HG02759 (cell line): ENCODE results near the gene CEP85.
"Not testable (repeated sequence)": the region's sequence is repeated elsewhere in the genome, so short reads cannot be mapped to it uniquely, and the experiment has no call there.

Experiments
- ATAC-seq: cut with Tn5 transposase; IDR thresholded peaks from one replicate; pipeline ENCODE4 v1.9.1; 2021; ENCODE audit warnings: mild to moderate bottlenecking, moderate library complexity; ENCODE audit not compliant: unreplicated experiment

CEP85 gene

GRCh38 chr1:26224606-26225005 lies 9.4 kb upstream of the CEP85 start:
- no peak for ATAC-seq

DNA sequence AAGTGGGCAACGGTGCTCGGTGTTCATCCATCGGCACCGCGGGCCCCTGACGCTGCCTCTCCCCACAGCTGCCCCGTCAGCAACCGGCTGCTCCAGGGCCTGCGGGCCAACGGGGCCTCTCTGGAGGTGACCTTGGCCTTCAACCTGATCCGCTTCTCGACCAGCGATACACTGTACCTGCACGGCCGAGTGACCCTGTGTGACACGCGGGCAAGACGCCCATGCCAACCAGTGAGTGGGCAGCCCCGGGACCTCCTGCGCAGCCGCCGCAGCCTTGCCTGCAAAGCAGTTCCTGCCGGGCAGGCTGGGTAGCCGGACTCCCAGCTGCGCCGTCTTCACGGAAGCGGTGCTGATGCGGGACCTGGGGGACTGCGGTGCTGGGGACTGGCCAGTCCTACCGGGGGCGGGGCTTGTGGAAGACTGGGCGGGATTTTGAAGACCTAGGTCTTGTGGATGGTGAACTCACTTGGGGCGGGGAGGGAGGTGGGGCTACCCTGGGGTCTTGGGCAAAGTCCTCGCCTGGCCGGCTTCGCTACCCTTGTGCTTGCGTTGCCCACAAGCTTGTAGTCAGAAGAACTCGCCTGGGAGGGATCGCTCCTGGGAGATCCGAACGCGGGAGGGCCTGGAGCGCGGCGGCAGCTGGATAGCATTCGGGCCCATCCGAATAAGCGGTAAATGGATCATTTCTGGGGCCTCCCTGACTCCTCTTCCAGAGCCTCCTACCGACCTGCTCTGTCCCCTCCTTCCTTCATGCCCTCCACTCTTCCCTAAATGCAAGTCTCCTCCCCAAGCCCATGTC lies 8.8 kb upstream of the CEP85 start:
- ATAC-seq = no peak

- ATAC-seq = not testable (repeated sequence)
These were observed 3.3 kb upstream of the CEP85 start for GRCh38 chr1:26230682-26231081.

DNA sequence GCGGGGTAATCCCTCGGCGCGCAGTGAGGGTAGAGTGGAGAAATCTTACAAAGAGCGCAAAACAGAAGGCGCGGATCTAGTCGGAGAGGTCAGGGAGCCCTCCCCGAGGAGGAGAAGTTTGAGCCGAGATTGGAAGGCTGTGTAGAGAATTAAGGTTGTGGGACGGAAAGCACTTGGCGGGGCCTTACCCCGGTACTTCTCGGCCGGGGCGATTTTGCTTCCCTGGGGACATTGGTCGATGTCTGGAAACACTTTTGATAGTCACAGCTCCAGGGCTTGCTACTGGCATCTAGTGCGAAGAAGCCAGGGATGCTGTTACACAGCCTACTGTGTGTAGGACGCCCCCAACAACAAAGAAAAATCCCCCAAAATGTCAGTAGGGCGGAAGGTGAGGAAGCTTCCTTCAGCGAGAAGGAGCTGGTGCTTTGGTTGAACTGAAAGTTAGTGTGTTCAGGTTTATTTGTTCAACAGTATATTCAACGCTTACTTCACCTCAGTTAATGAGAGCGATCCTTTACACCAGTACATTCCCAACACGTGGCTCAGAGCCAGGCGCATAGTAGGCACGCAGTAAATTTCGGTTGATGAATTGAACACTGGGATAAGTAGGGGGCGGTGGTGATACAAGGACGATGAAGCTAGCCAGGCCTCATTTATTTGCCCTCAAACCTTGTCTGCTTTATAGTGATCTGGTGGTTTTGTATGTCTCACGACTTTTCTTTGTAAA lies 807 bp downstream of the CEP85 start:
- no peak for ATAC-seq

DNA sequence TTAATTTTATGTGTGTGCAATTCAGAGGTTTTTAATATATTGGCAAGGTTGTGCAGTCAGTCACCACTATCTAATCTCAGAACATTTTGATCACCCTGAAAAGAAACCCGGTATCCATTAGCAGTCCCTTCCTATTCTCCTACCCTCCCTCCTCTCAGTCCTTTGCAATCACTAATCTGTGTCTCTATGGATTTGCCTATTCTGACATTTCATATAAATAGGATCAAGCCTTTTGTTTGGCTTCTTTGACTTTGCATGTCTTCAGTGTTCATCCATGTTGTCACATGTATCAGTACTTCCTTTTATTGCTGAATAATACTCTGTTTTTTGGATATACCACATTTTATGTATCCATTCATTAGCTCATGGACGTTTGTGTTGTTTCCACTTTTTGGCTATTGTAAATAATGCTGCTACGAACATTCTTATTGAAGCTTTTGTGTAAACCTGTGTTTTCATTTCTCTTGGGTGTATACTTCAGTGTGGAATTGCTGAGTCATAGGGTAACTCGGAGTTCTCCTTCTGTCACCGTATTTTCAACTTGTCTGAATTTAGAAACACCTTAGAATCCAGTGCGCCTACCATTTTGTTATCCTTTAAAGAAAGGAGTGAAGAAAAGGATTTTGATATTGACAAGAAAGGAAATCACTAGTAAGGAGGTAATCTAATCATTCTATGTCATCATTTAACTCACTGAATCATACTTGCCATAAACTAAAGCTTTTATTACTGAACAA lies 3.4 kb downstream of the CEP85 start:
- no peak for ATAC-seq

DNA sequence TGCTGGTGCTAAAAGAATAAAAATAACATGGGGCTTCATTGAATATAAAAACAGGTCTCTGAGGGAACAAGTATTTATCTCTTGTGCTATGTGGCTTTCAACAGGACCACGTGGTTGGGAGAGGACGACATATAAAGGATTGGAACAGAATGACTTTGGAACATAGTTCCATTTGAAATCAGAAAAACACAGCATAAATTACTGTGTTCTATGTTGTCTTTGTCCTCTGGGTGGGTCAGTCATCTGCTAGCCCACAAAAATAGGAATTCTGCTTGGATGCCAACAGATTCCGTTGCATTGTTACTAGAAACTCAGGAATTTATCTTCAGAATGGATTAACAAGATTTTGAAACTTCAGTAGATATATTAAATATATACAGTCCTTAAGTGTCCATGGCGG lies 5.9 kb downstream of the CEP85 start:
- no peak for ATAC-seq

GRCh38 chr1:26252718-26253117 lies 18.7 kb downstream of the CEP85 start:
- no peak for ATAC-seq

DNA sequence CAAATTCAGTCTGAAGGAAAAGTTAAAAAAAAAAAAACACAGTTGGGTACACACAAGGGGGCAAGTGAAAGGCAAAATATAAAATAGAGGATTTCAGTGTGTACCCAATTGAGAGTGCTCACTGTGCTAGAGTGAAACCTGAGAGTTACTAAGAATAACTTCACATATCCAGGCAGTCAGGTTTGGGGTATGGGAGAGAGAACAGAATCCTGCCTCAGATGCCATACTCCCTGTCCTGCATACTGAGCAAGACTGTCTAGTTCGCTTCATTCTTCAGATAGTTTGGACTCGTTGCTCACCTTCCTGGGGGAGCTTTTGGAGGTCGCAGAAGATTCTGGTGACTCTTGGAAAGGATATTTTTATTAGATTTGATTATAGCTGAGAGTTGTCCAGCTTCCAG lies 20.4 kb downstream of the CEP85 start:
- ATAC-seq = no peak

- no peak for ATAC-seq
These were observed 23.2 kb downstream of the CEP85 start for GRCh38 chr1:26257222-26257621.

GRCh38 chr1:26259005-26259404 lies 25.0 kb downstream of the CEP85 start:
- no peak for ATAC-seq

DNA sequence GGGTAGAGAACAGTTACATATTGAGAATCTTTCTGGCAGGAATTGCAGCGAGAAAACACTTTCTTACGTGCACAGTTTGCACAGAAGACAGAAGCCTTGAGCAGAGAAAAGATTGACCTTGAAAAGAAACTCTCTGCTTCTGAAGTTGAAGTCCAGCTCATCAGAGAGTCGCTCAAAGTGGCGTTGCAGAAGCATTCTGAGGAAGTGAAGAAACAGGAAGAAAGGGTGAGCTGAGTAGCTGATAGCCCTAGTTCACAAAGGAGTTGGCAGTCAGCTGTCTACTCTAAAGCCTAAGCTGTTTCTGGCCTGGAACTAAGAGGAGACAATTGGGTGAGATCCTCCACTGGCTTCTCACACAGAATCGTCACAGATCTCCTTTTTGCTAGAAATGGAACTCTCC lies 25.6 kb downstream of the CEP85 start:
- ATAC-seq = no peak

- no peak for ATAC-seq
These were observed 29.2 kb downstream of the CEP85 start for GRCh38 chr1:26263212-26263611.

DNA sequence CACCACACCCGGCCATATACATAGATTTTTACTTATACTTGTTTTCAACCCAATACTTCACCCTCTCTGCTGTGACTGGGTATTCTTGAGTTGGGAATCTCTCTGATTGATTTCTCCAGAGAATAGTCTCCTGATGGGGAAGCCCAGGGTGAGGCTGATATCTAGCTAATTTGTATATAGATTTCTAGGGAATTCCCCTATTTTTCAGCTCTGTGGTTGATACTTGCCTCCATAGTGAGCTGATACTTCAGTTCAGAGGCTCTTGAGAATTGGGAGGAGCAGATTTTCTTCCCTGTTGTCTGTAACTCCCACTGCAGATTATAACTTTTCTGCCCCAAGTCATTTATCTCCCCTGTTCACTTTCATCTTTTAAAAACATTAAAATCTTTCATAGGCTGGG lies 31.4 kb downstream of the CEP85 start:
- no peak for ATAC-seq

GRCh38 chr1:26268290-26269197 lies 34.5 kb downstream of the CEP85 start:
- no peak for ATAC-seq

DNA sequence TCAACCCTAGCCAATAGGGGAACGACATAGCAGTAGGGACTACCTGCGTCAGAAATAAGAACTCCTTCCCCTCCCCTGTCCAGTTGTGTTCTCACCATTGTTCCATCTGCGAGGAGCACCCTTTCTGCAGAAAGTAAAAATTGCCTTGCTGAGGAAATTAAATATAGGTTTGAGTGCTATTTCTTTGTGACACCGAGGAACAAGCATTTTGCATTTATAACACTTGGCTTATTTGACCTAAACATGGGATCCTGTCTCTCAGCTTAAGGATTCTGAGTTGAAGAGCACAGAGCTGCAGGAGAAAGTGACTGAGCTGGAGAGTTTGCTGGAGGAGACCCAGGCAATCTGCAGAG lies 35.2 kb downstream of the CEP85 start:
- no peak for ATAC-seq

DNA sequence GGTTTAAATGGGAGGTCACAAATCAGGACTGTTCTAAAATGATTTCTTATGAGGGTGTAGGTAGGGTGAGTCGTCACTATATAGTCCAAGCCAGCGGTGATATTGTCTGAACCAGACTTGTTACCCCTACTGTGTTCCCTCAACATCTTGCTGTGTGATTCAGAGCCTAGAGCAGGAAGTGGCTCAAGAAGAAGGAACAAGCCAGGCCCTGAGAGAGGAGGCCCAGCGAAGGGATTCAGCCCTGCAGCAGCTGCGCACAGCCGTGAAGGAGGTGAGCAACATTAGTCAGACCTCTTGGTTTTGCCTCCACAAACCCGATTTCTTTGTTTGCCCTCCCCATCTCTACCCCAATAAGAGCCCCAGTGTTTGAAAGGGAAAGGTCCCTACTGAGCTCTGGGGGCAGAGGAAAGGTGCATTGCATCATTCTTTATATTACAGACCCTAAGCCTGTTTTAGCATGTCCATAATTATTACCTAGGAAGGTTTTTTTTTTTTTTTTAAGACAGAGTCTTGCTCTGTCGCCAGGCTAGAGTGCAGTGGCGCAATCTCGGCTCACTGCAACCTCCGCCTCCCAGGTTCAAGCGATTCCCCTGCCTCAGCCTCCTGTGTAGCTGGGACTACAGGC lies 40.9 kb downstream of the CEP85 start:
- ATAC-seq = no peak

DNA sequence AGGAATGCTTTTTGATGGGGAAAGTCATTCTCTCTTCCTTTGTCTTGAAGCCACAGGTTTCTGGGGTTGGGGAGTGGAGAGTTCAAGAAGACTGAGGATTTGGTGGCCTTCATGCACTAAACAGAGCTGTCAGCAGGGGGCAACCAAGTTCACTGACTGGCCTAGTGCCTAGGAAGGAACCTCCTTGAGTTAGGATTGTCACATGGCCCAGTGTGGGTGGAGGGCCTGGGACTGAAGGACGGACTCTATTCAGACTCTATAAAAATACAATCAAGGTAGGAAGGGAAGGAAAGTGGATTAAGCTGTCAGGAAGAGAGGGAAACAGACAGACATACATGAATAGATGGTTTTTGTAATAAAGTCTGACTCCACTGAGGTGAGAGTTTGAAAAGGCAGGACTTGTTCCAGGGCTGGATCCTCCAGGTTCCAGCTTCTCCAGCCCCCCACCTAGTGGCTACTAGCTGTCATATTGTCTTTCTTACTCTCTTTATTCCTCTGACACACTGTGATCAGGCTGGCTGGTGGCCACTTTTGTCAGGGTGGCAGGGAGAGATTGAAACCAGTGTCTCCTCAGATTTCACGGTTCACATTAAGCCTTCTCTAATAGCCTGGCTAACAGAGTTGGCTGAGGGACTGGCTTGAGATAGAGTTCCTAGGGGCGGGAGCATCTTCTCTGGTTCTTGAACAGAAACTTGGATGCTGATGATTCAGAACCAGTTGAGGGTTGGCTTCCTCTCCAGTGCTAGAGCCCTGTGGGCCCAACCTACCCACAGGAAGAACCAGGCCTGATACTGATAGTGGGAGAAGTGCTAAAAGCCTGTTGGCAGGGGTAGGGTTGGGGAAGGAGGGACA lies 41.8 kb downstream of the CEP85 start:
- peak; percentile 33 for ATAC-seq

- ATAC-seq = no peak
These were observed 42.4 kb downstream of the CEP85 start for GRCh38 chr1:26276432-26276838.

DNA sequence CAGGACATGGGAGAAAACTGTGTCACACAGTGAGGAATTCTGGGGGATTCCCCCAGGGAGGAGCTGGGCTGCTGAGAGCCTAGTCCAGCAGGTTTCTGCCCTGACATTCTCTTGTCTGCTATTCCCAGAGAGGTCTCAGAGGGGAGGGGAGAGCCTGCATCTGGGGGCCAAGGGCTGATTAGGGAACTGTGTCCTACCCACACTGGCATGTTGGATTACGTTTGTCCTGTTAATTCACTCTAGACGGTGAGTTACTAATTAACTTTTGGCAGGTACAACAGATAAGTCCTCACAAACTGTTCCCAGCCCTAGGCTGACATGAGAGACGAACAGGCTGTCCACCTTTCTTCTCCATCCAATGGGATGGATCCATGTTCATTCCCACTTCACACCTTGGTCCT lies 43.3 kb downstream of the CEP85 start:
- ATAC-seq = no peak
